ENCODE results near the gene TBATA.

TBATA gene

DNA sequence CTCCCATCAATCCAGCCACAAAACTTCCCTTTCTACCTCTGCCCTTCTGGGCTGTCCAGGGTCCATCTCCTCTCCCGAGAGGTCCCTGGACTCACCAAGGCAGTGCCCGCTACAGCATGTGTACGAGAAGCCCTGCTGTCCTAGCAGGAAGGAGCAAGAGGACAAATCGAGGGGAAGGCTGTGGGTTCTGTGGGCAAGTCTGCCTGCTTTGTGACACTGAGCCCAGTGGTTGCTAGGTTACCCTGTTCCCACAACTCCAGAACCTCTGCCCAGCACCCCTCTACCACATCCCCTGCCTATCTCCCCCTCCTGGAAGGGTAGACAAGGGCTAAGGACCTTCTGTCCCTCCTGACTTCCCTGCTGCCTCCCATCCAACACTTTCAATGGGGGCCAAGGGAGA, at the start of gene TBATA:
TBATA (minus strand) TSS at position 188 of the 400 bp plus-strand sequence. CDS start 1,998 bp downstream, outside the sequence.
- no peak for DNase-seq (ENCODE audit: low spot score)

DNA sequence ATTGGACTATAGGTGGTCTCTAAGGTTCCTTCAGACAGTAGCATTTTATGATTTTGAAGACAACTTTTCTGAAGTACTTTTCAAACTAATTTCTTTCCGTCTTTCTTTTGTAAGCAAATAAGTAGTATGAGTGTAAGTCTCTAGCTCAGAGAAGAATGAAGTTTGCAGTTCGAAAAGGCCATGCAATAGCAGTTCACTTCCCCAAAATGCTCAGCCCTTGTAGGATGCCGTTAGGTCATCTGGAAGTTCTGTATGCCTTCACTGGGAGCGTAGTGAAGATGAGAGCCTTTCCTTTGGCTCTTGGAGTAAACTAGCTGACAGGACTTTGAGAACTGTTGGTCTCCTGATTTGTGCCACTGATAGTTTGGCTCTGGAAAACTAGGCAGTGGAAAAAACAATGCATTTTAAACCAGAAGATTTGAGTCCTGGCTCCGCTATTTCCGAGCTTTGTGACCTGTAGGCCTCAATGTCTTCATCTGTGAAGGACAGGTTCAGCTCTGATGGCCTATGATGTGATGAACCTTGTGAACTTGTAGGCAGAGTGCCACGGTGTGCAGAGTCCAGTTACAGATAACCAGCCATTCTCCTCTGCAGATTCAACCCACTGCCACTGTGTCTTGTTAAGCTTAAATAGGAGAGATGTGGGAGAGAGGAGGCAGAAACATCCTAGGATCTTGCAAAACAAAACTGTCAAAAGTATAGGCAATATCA, 49.4 kb upstream of the TBATA start:
- no peak for DNase-seq (ENCODE audit: low spot score)

GRCh38 chr10:70834021-70834420, 48.8 kb upstream of the TBATA start:
- DNase-seq (ENCODE audit: low spot score), result no peak

- DNase-seq (ENCODE audit: low spot score), result no peak
These were observed 48.4 kb upstream of the TBATA start for GRCh38 chr10:70833601-70834000.

GRCh38 chr10:70832852-70833528, 47.8 kb upstream of the TBATA start:
- DNase-seq (ENCODE audit: low spot score), result peak; percentile 83

DNA sequence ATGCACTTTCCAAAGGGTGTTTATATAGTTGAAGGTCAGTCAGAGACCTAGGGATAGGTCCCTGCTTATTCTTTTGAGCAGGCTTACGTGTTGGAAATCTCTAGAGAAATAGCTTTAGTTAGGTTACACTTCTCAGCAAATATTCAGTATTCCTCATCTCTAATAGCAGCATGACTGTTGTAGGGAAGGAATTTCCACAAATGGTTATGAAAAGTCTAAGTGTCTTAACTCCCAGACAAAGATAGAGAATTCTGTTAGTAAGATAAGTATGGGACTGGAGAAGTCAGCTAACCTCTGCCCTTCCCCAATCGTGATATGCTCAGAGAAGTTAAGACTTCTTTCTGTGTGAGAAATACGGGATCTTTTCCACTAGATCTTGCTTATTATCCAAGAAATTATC, 47.0 kb upstream of the TBATA start:
- no peak for DNase-seq (ENCODE audit: low spot score)

- DNase-seq (ENCODE audit: low spot score), result peak; percentile 46
These were observed 45.0 kb upstream of the TBATA start for GRCh38 chr10:70830164-70830563.

GRCh38 chr10:70829543-70829942, 44.4 kb upstream of the TBATA start:
- DNase-seq (ENCODE audit: low spot score), result no peak

DNA sequence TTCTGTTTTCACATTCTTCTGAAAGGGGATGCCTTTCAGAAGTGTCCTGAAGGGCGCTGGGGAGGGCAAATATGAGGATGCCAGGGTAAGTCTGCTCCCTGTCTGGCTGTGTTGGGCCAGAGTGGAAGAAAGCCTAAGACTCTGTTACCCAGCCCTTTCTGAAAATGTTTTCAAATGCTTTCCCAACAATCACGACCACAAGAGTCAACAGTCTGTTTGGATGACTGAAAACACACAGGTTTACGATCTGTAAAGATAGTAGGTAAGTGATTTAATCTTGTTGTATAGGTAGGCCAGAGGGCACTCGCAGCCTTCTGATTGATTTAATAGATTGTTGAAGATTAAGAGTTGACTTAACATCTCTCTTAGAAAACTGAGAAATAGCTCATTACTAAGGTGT, 43.7 kb upstream of the TBATA start:
- DNase-seq (ENCODE audit: low spot score), result no peak

- DNase-seq (ENCODE audit: low spot score), result no peak
These were observed 42.0 kb upstream of the TBATA start for GRCh38 chr10:70827086-70827757.

GRCh38 chr10:70822076-70822820, 37.1 kb upstream of the TBATA start:
- DNase-seq (ENCODE audit: low spot score), result no peak

DNA sequence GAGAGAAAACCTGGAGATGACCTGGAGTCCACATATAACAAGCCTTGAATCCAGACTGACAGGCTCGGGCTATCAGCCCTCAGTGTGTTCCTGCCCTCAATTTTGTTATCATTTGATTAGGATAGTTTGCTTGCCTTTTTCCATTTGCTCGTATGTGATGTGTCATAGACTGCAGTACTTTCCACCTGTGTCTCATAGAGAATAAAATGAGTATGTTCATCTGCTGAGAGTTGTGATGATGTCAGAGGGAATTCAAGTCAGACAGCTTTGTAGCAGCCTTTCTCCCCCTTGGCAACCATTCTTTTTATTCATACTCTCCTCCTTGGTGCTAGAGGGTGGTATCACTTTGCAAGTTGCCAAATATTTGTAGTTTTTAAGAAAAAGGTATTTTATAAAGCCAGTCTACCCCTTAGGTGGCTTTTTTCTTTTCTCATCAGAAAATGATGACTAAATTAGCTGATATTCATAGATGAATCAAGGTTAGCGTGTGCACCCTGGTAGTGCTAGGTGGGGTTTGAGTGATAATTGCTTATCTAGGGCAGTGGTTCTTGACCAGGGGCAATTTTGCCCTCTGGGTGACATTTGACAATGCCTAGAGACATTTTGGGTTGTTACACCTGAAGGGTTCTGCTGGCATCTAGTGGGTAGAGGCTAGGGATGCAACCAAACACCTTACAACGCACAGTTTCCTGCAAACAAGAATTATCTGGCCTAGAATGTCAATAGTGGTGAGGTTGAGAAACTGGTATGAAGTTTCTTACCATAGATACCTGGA, 36.0 kb upstream of the TBATA start:
- DNase-seq (ENCODE audit: low spot score), result no peak

DNA sequence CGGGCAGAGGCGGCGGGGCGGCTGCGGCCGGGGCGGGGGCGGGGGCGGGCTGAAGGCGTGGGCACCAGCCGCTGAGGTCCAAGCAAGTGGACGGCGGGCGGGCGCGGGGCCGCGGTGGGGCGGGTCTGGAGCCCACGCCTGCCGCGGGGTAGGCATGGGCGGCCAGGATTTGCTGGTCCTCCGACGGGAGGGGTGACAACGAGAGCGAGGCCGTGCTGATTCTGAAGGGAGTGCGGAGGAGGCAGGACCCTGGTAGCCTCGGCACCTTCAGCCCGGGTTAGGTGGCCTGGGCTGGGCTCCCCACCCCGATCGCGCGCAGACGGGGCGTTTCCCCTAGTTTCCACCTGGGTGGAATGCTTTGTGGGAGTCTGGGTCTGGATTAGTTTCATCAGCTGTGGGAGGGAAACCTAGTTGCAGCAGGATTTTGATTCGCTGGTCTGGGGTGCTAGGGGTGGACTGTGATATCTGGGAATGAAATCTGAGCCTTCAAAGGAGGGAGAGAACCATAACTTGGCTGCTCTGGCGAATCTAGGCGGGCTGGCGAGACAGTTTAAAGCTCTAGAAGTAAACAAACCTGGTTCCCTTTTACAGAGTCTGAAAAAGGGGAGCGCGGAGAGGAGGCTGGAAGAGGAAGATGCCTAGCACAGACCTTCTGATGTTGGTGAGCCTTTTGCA, 31.2 kb upstream of the TBATA start:
- peak; percentile 40 for DNase-seq (ENCODE audit: low spot score)

DNA sequence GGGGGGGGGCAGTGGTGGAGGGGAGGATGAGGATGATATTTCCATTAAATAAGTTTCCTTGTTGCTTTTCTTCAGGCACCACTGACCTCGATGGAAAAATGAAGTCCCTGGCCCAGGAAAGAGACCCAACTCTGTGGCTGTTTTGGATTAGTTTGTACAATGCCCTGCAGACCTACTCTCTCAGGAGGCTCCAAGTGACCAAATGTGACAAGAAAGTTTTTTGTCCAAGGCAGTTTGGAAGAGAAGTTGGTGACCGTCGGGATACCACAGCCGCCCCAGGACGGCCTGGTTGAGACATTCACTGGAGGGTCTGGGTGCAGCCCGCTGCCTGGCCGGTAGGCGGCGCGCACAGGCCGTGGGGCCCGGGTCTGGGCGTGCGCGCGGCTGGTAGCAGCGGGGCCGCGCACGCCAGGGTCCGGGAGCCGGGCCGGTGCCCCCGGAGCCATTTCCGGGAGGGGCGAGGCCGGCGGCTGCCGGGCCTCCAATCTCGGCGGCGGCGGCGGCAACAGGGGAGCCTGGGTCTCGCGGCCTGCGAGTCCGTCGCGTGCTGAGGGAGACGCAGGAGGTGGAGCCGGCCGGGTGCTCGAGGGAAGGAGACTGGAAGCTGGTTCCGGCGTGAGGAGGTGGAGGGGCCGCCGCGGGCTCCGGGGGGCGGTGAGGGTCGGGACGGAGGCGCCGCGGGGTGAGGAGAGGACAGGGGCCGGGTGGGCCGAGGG, 30.5 kb upstream of the TBATA start, which contains the start of gene SGPL1:
SGPL1 (plus strand) TSS at position 445 of the 716 bp plus-strand sequence. CDS start 906 bp downstream, outside the sequence.
- DNase-seq (ENCODE audit: low spot score), result peak; percentile 79

DNA sequence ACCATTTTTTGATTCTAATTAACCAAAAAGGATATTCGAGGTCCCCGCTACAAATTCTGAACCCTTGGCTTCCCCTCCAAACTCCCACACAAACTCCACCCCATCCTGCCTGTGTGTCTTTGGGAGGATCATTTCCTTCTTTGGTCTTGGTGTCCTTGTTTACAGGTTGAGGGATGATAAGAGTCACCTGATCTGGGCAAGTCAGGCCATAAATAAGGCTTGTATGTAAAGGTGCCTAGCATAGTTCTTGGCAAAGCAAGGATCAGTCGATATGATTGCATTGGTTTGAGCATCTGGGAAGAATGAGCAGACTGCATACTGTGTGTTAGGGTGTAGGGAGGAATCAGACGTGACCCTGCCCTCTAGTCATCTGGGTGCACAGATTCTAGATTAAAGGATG, 28.9 kb upstream of the TBATA start:
- no peak for DNase-seq (ENCODE audit: low spot score)

DNA sequence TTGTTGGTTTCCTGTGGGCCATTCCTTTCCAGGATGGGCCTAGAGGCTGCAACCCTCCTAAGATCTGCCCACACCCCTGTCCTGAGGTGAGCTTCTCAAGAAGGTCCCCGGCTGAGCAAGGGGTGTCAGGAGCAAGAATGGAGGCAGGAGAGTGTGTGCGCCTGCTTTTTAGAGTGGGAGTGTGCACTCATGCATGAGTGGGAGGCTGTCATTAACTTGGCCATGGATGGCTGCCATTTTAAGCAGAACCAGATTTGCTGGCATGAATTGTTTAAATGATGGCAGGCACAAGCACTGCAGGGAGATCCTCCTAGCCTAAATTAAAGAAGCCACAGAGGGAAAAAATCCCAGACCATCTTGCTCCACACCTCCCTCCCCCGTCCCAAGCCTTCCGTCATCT, 27.6 kb upstream of the TBATA start:
- DNase-seq (ENCODE audit: low spot score), result no peak

DNA sequence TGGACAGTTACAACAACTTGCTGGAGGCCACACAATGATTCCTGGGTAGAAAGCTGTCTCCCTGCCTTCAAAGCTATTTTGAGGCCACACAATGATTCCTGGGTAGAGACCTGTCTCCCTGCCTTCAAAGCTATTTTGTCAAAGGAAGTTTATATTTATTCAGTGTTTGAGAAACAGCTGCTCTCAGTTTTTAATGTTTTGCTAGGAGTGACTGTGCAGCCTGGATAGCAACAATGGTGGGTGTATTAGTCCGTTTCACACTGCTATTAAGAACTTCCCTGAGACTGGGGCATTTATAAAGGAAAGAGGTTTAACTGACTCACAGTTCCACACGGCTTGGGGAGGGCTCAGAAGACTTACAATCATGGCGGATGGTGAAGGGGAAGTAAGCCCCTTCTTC, 26.7 kb upstream of the TBATA start:
- DNase-seq (ENCODE audit: low spot score), result no peak

- no peak for DNase-seq (ENCODE audit: low spot score)
These were observed 25.8 kb upstream of the TBATA start for GRCh38 chr10:70810967-70811366.

DNA sequence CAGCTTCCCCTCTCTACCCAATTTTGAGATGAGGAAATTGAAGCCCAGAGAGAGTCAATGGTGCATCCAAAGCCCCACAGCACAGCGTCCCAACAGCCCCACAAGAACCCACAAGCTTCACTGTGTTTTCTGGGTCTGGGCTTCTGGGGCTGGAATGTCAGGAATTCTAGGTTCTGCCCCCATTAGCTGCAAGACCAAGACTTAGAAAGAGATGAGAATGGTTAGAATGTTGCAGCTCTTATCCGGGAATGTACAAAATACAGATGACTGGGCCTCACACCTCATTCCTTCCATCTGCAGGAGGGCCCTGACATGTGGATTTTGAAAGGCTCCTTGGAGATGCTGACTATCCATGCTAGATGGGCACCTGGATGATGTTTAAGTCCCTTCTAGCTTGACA, 24.5 kb upstream of the TBATA start:
- DNase-seq (ENCODE audit: low spot score), result no peak

DNA sequence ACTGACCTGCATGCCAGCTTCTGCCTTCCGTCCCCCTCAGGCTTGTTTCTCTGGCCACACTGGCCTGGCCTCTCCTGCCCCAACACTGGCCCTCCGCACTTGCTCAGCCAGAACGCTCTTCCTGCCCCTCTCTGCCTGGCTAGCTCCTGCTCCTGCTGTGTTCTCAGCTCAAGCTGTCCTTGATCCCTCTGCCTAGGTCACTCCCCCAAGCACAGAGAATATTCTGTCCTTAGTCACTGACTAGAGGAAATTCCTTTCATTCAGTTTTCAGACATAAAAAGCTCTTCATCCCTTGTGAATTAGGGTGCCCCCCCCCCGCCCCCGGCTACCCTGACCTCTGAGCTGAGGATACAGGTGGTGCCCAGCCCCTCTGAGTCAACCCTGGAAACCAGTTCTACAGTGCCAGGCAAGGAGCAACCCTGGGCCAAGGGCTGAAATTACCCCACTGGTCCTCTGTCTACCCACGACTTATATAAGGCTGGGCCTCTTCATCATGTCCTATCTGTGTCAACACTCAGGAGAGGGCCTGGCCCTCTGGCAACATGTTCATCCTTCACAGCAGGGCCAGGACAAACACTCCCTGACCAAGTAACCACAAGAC, 23.9 kb upstream of the TBATA start:
- DNase-seq (ENCODE audit: low spot score), result no peak
